Stimulated activated effector memory CD8-positive, alpha-beta T cell treated with anti-CD3 and anti-CD28 coated beads, Interleukin-12 subunit alpha, Interleukin-12 subunit beta, amount 100 ng/mL, for 72 hours (primary cell): Measurements from ENCODE around the gene COBLL1.

Experiments
- ATAC-seq: fragments of 150-1000 bp; cut with Tn5 transposase; 2 replicates; pipeline ENCODE4 v1.10.0; 2021
- DNase-seq, 2 donors: peaks; one replicate each; pipeline ENCODE4 v3.0.0; 2021 to 2022; ENCODE audit warnings: low spot score in 2 of 2
- H3K27ac Mint-ChIP-seq: one replicate; pipeline ENCODE4 v1.8.0; 2022; ENCODE audit warnings: mild to moderate bottlenecking, mixed read lengths
- H3K36me3 Mint-ChIP-seq: one replicate; pipeline ENCODE4 v1.8.0; 2022; ENCODE audit warnings: mild to moderate bottlenecking, mixed read lengths
- H3K4me1 Mint-ChIP-seq: one replicate; pipeline ENCODE4 v1.8.0; 2022; ENCODE audit warnings: mixed read lengths
- H3K4me3 Mint-ChIP-seq: one replicate; pipeline ENCODE4 v1.8.0; 2022; ENCODE audit warnings: mild to moderate bottlenecking, mixed read lengths
- H3K9me3 Mint-ChIP-seq: one replicate; pipeline ENCODE4 v1.8.0; 2022; ENCODE audit warnings: mixed read lengths

The COBLL1 gene

GRCh38 chr2:164839914-164840457, 1.6 kb downstream of the COBLL1 start:
- ATAC-seq (no peak), DNase-seq (no peak)
- Mint-ChIP-seq H3K9me3 (no peaks in the 10 kb centered on the region), H3K36me3 (no peaks in the 10 kb centered on the region), H3K4me3 (peak overlapping the region; percentile 55), H3K27ac (no peak overlapping the region), H3K4me1 (no peaks in the 10 kb centered on the region)

GRCh38 chr2:164837807-164838206, 3.8 kb downstream of the COBLL1 start:
- no peaks in the 10 kb centered on the region for H3K36me3 Mint-ChIP-seq
- no peak overlapping the region for H3K4me3 Mint-ChIP-seq
- H3K9me3 Mint-ChIP-seq = no peaks in the 10 kb centered on the region
- DNase-seq = no peak
- ATAC-seq = no peak
- H3K27ac Mint-ChIP-seq = no peak overlapping the region
- no peaks in the 10 kb centered on the region for H3K4me1 Mint-ChIP-seq

- Mint-ChIP-seq H3K27ac (no peak overlapping the region), H3K4me3 (no peak overlapping the region), H3K4me1 (no peaks in the 10 kb centered on the region), H3K9me3 (no peaks in the 10 kb centered on the region), H3K36me3 (no peaks in the 10 kb centered on the region)
- no peak for DNase-seq
- ATAC-seq = no peak
These were observed 4.7 kb downstream of the COBLL1 start for GRCh38 chr2:164836907-164837306.

- H3K9me3 Mint-ChIP-seq = no peaks in the 10 kb centered on the region
- no peaks in the 10 kb centered on the region for H3K36me3 Mint-ChIP-seq
- DNase-seq = no peak
- H3K4me3 Mint-ChIP-seq = no peak overlapping the region
- H3K4me1 Mint-ChIP-seq = no peaks in the 10 kb centered on the region
- no peak overlapping the region for H3K27ac Mint-ChIP-seq
- no peak for ATAC-seq
These were observed 6.3 kb downstream of the COBLL1 start for GRCh38 chr2:164835302-164835701.

- Mint-ChIP-seq H3K27ac (no peak overlapping the region), H3K9me3 (no peaks in the 10 kb centered on the region), H3K4me3 (no peak overlapping the region), H3K4me1 (no peaks in the 10 kb centered on the region), H3K36me3 (no peaks in the 10 kb centered on the region)
- no peak for DNase-seq
- ATAC-seq = no peak
These were observed 9.7 kb downstream of the COBLL1 start for GRCh38 chr2:164831887-164832286.

- Mint-ChIP-seq H3K36me3 (no peaks in the 10 kb centered on the region), H3K4me3 (no peak overlapping the region), H3K4me1 (no peaks in the 10 kb centered on the region), H3K27ac (no peak overlapping the region), H3K9me3 (no peaks in the 10 kb centered on the region)
- no peak for DNase-seq
- ATAC-seq = no peak
These were observed 10.4 kb downstream of the COBLL1 start for GRCh38 chr2:164831180-164831579.

- H3K4me1 Mint-ChIP-seq = no peaks in the 10 kb centered on the region
- ATAC-seq (no peak), DNase-seq (no peak)
- no peak overlapping the region for H3K27ac Mint-ChIP-seq
- H3K36me3 Mint-ChIP-seq = no peaks in the 10 kb centered on the region
- no peak overlapping the region for H3K4me3 Mint-ChIP-seq
- no peaks in the 10 kb centered on the region for H3K9me3 Mint-ChIP-seq
These were observed 15.1 kb downstream of the COBLL1 start for GRCh38 chr2:164826293-164827243.

GRCh38 chr2:164824872-164825271, 16.8 kb downstream of the COBLL1 start:
- Mint-ChIP-seq H3K27ac (no peak overlapping the region), H3K9me3 (no peaks in the 10 kb centered on the region), H3K36me3 (no peaks in the 10 kb centered on the region), H3K4me3 (no peak overlapping the region), H3K4me1 (no peaks in the 10 kb centered on the region)
- ATAC-seq = no peak
- no peak for DNase-seq

- Mint-ChIP-seq H3K27ac (no peak overlapping the region), H3K4me3 (no peak overlapping the region), H3K36me3 (no peaks in the 10 kb centered on the region), H3K9me3 (no peaks in the 10 kb centered on the region), H3K4me1 (no peaks in the 10 kb centered on the region)
- DNase-seq = no peak
- no peak for ATAC-seq
These were observed 18.5 kb downstream of the COBLL1 start for GRCh38 chr2:164823126-164823525.

GRCh38 chr2:164821338-164821737, 20.3 kb downstream of the COBLL1 start:
- no peak for DNase-seq
- Mint-ChIP-seq H3K4me1 (no peaks in the 10 kb centered on the region), H3K9me3 (no peaks in the 10 kb centered on the region), H3K36me3 (no peaks in the 10 kb centered on the region), H3K27ac (no peak overlapping the region), H3K4me3 (no peak overlapping the region)
- no peak for ATAC-seq

- ATAC-seq = no peak
- Mint-ChIP-seq H3K4me1 (no peaks in the 10 kb centered on the region), H3K27ac (no peak overlapping the region), H3K36me3 (no peaks in the 10 kb centered on the region), H3K9me3 (no peaks in the 10 kb centered on the region), H3K4me3 (no peak overlapping the region)
- DNase-seq = no peak
These were observed 23.2 kb downstream of the COBLL1 start for GRCh38 chr2:164818149-164819136.

- no peak for DNase-seq
- no peaks in the 10 kb centered on the region for H3K4me1 Mint-ChIP-seq
- no peak for ATAC-seq
- no peaks in the 10 kb centered on the region for H3K36me3 Mint-ChIP-seq
- no peak overlapping the region for H3K4me3 Mint-ChIP-seq
- no peak overlapping the region for H3K27ac Mint-ChIP-seq
- no peaks in the 10 kb centered on the region for H3K9me3 Mint-ChIP-seq
These were observed 24.7 kb downstream of the COBLL1 start for GRCh38 chr2:164816900-164817299.

- DNase-seq (no peak), ATAC-seq (no peak)
- no peak overlapping the region for H3K27ac Mint-ChIP-seq
- no peaks in the 10 kb centered on the region for H3K4me1 Mint-ChIP-seq
- no peak overlapping the region for H3K4me3 Mint-ChIP-seq
- no peaks in the 10 kb centered on the region for H3K9me3 Mint-ChIP-seq
- no peaks in the 10 kb centered on the region for H3K36me3 Mint-ChIP-seq
These were observed 25.6 kb downstream of the COBLL1 start for GRCh38 chr2:164816046-164816445.

- Mint-ChIP-seq H3K4me3 (no peak overlapping the region), H3K36me3 (no peaks in the 10 kb centered on the region), H3K9me3 (no peaks in the 10 kb centered on the region), H3K4me1 (no peaks in the 10 kb centered on the region), H3K27ac (no peak overlapping the region)
- no peak for ATAC-seq
- DNase-seq = no peak
These were observed 26.4 kb downstream of the COBLL1 start for GRCh38 chr2:164815071-164815793.

- H3K4me3 Mint-ChIP-seq = no peak overlapping the region
- H3K27ac Mint-ChIP-seq = no peak overlapping the region
- DNase-seq (no peak), ATAC-seq (no peak)
- H3K9me3 Mint-ChIP-seq = no peaks in the 10 kb centered on the region
- H3K4me1 Mint-ChIP-seq = no peaks in the 10 kb centered on the region
- no peaks in the 10 kb centered on the region for H3K36me3 Mint-ChIP-seq
These were observed 28.1 kb downstream of the COBLL1 start for GRCh38 chr2:164813535-164813934.
